Measurements from ENCODE around the gene CCM2. TPM values are rescaled to one million over a fixed set of nuclear protein-coding genes. Genes with fewer than 3 reads are reported as not detected.

The CCM2 gene
- total and polyA plus RNA-seq, 5 experiments from 2014 or later = 49.9 to 167 (median 81.7) TPM

GRCh38 chr7:45064047-45064725 is 64.2 kb downstream of the CCM2 start:
- POLR2A ChIA-PET = interaction anchor here (1.0 to 1.7 kb wide), 2 partner anchors 29 to 37 kb away, joined by 3 to 6 read pairs; no protein-coding TSS in a partner anchor
- no peaks in the 10 kb centered on the region for H3K27me3 Mint-ChIP-seq
- peak overlapping the region in 1 of 10 donors; percentile 1 for H3K4me3 Mint-ChIP-seq
- H3K9me3 Mint-ChIP-seq = no peaks in the 10 kb centered on the region
- no peak for DNase-seq
- H3K4me1 Mint-ChIP-seq = peaks cover 33 to 74% (median 65%) of the 10 kb centered on the region in 4 donors
- H3K36me3 Mint-ChIP-seq = peaks cover 4 to 96% (median 4%) of the 10 kb centered on the region in 3 donors
- ATAC-seq = no peak
- H3K27ac Mint-ChIP-seq = peak overlapping the region in 6 of 10 donors; percentile 7 to 72 (median 52)

GRCh38 chr7:45065031-45065995 is 65.3 kb downstream of the CCM2 start:
- peak overlapping the region in 8 of 10 donors; percentile 5 to 80 (median 60) for H3K27ac Mint-ChIP-seq
- POLR2A ChIA-PET = interaction anchor here (0.9 to 1.7 kb wide), 3 partner anchors 38 to 64 kb away, joined by 3 to 6 read pairs (median 4); no protein-coding TSS in a partner anchor

GRCh38 chr7:45066409-45066808 is 66.4 kb downstream of the CCM2 start:
- POLR2A ChIA-PET = interaction anchor here (0.9 to 1.1 kb wide), 2 partner anchors 44 to 65 kb away, joined by 3 to 4 read pairs; no protein-coding TSS in a partner anchor
- ATAC-seq = no peak
- H3K4me1 Mint-ChIP-seq = peaks cover 22 to 65% (median 47%) of the 10 kb centered on the region in 4 donors
- H3K27ac Mint-ChIP-seq = peak overlapping the region in 7 of 10 donors; percentile 17 to 63 (median 50)
- no peaks in the 10 kb centered on the region for H3K27me3 Mint-ChIP-seq
- no peaks in the 10 kb centered on the region for H3K9me3 Mint-ChIP-seq
- no peak overlapping the region for H3K4me3 Mint-ChIP-seq
- H3K36me3 Mint-ChIP-seq = peaks cover 0 to 95% (median 5%) of the 10 kb centered on the region in 3 donors
- no peak for DNase-seq

More at GRCh38 chr7:45065031-45065995, 65.3 kb downstream of the CCM2 start:
- Mint-ChIP-seq H3K9me3 (no peaks in the 10 kb centered on the region), H3K4me3 (no peak overlapping the region), H3K27me3 (no peaks in the 10 kb centered on the region), H3K4me1 (peaks cover 31 to 72% (median 58%) of the 10 kb centered on the region in 4 donors), H3K36me3 (peaks cover 3 to 98% (median 4%) of the 10 kb centered on the region in 3 donors)
- no peak for ATAC-seq
- DNase-seq = no peak

GRCh38 chr7:45067582-45067981 is 67.6 kb downstream of the CCM2 start:
- no peak for DNase-seq
- no peaks in the 10 kb centered on the region for H3K9me3 Mint-ChIP-seq
- no peaks in the 10 kb centered on the region for H3K27me3 Mint-ChIP-seq
- H3K27ac Mint-ChIP-seq = peak overlapping the region in 5 of 10 donors; percentile 19 to 47 (median 32)
- H3K4me1 Mint-ChIP-seq = peaks cover 17 to 54% (median 46%) of the 10 kb centered on the region in 4 donors
- no peak for ATAC-seq
- H3K4me3 Mint-ChIP-seq = no peak overlapping the region
- POLR2A ChIA-PET = interaction anchor here (0.6 kb wide), 1 partner anchor 33 kb away, joined by 3 read pairs; no protein-coding TSS in a partner anchor
- peaks cover 2 to 95% (median 6%) of the 10 kb centered on the region in 3 donors for H3K36me3 Mint-ChIP-seq

GRCh38 chr7:45068236-45069023 is 68.4 kb downstream of the CCM2 start:
- DNase-seq (no peak), ATAC-seq (no peak)
- POLR2A ChIA-PET = no interaction called here
- no peaks in the 10 kb centered on the region for H3K27me3 Mint-ChIP-seq
- no peaks in the 10 kb centered on the region for H3K9me3 Mint-ChIP-seq
- H3K4me1 Mint-ChIP-seq = peaks cover 21 to 55% (median 43%) of the 10 kb centered on the region in 4 donors
- H3K27ac Mint-ChIP-seq = peak overlapping the region in 6 of 10 donors; percentile 21 to 73 (median 46)
- no peak overlapping the region for H3K4me3 Mint-ChIP-seq
- H3K36me3 Mint-ChIP-seq = peaks cover 2 to 95% (median 6%) of the 10 kb centered on the region in 3 donors

- no peak overlapping the region for H3K4me3 Mint-ChIP-seq
Observed at GRCh38 chr7:45069444-45070253, 69.6 kb downstream of the CCM2 start.

GRCh38 chr7:45070254-45070642 is 70.2 kb downstream of the CCM2 start:
- ATAC-seq = no peak
- POLR2A ChIA-PET = interaction anchor here (0.9 to 1.1 kb wide), 3 partner anchors 19 to 96 kb away, joined by 3 to 4 read pairs (median 4); partner anchors contain the start of gene TBRG4
- H3K27ac Mint-ChIP-seq = peak overlapping the region in 2 of 10 donors; percentile 17 to 53

More at GRCh38 chr7:45069444-45070253, 69.6 kb downstream of the CCM2 start:
- Mint-ChIP-seq H3K4me1 (peaks cover 20 to 46% (median 38%) of the 10 kb centered on the region in 4 donors), H3K27ac (peak overlapping the region in 6 of 10 donors; percentile 10 to 66 (median 37)), H3K36me3 (peaks cover 5 to 95% (median 6%) of the 10 kb centered on the region in 3 donors), H3K27me3 (no peaks in the 10 kb centered on the region), H3K9me3 (no peaks in the 10 kb centered on the region)
- DNase-seq = no peak
- POLR2A ChIA-PET = interaction anchor here (1.0 to 1.1 kb wide), 2 partner anchors 42 to 95 kb away, joined by 3 to 4 read pairs; partner anchors contain the start of gene TBRG4
- ATAC-seq = no peak

GRCh38 chr7:45071528-45071927 is 71.5 kb downstream of the CCM2 start:
- ATAC-seq (no peak), DNase-seq (no peak)
- Mint-ChIP-seq H3K27me3 (no peaks in the 10 kb centered on the region), H3K9me3 (no peaks in the 10 kb centered on the region), H3K36me3 (peaks cover 6 to 94% (median 8%) of the 10 kb centered on the region in 3 donors), H3K27ac (peak overlapping the region in 6 of 10 donors; percentile 2 to 78 (median 50)), H3K4me3 (no peak overlapping the region), H3K4me1 (peaks cover 18 to 51% (median 37%) of the 10 kb centered on the region in 4 donors)
- POLR2A ChIA-PET = interaction anchor here (1.2 kb wide), 1 partner anchor 70 kb away, joined by 3 read pairs; no protein-coding TSS in a partner anchor

More at GRCh38 chr7:45070254-45070642, 70.2 kb downstream of the CCM2 start:
- H3K36me3 Mint-ChIP-seq = peaks cover 5 to 95% (median 6%) of the 10 kb centered on the region in 3 donors
- no peak overlapping the region for H3K4me3 Mint-ChIP-seq
- H3K4me1 Mint-ChIP-seq = peaks cover 20 to 51% (median 39%) of the 10 kb centered on the region in 4 donors
- no peaks in the 10 kb centered on the region for H3K9me3 Mint-ChIP-seq
- no peak for DNase-seq
- H3K27me3 Mint-ChIP-seq = no peaks in the 10 kb centered on the region

GRCh38 chr7:45072131-45073030 is 72.4 kb downstream of the CCM2 start:
- ATAC-seq = no peak
- Mint-ChIP-seq H3K4me3 (no peak overlapping the region), H3K9me3 (no peaks in the 10 kb centered on the region), H3K27me3 (no peaks in the 10 kb centered on the region), H3K36me3 (peaks cover 6 to 92% (median 8%) of the 10 kb centered on the region in 3 donors), H3K27ac (peak overlapping the region in 7 of 10 donors; percentile 2 to 87 (median 40)), H3K4me1 (peaks cover 17 to 49% (median 40%) of the 10 kb centered on the region in 4 donors)
- DNase-seq = no peak
- POLR2A ChIA-PET = interaction anchor here (0.6 to 2.2 kb wide), 5 partner anchors 45 to 681 kb away, joined by 3 to 5 read pairs (median 4); no protein-coding TSS in a partner anchor
